Right hindlimb (tissue), 1 donor: ENCODE data around the gene MED25.

Experiments used
- DNase-seq: peaks from one replicate; pipeline ENCODE4 v3.0.0-alpha.2; 2018

The MED25 gene

GRCh38 chr19:49845414-49845813 is 27.3 kb downstream of the MED25 start:
- no peak for DNase-seq

GRCh38 chr19:49846408-49846807 is 28.3 kb downstream of the MED25 start:
- DNase-seq: no peak

- DNase-seq: no peak
These were observed 29.9 kb downstream of the MED25 start for GRCh38 chr19:49847731-49848696.

- DNase-seq: no peak
These were observed 30.8 kb downstream of the MED25 start for GRCh38 chr19:49848938-49849337.

GRCh38 chr19:49849433-49850220 is 31.5 kb downstream of the MED25 start:
- no peak for DNase-seq

- DNase-seq: no peak
These were observed 32.1 kb downstream of the MED25 start for GRCh38 chr19:49850221-49850486.

- peak; percentile 92 for DNase-seq
These were observed 32.6 kb downstream of the MED25 start, which contains the start of gene PTOV1 for GRCh38 chr19:49850487-49851342. Gene PTOV1 (plus strand): TSS chr19:49851159.

- DNase-seq: peak; percentile 83
These were observed 33.6 kb downstream of the MED25 start for GRCh38 chr19:49851456-49852259.

- no peak for DNase-seq
These were observed 34.6 kb downstream of the MED25 start for GRCh38 chr19:49852631-49853126.

GRCh38 chr19:49853852-49854377 is 35.8 kb downstream of the MED25 start:
- no peak for DNase-seq

- DNase-seq: no peak
These were observed 36.5 kb downstream of the MED25 start for GRCh38 chr19:49854378-49855263.

GRCh38 chr19:49855277-49855675 is 37.2 kb downstream of the MED25 start:
- DNase-seq: no peak

GRCh38 chr19:49855676-49856573 is 37.8 kb downstream of the MED25 start:
- DNase-seq: no peak

- no peak for DNase-seq
These were observed 38.5 kb downstream of the MED25 start for GRCh38 chr19:49856574-49857021.

- DNase-seq: peak; percentile 33
These were observed 39.2 kb downstream of the MED25 start for GRCh38 chr19:49857061-49857837.

GRCh38 chr19:49857838-49858087 is 39.7 kb downstream of the MED25 start:
- DNase-seq: no peak

GRCh38 chr19:49858088-49858985 is 40.2 kb downstream of the MED25 start:
- DNase-seq: peak; percentile 29
